Neural progenitor cell (in vitro differentiated cells): ENCODE measurements around the gene CASP6. TPM values are rescaled to one million over a fixed set of nuclear protein-coding genes. Genes with fewer than 3 reads are reported as not detected.

Experiments used
- DNase-seq: peaks from one replicate; pipeline ENCODE4 v3.0.0-alpha.2; 2016; ENCODE audit warnings: low spot score
- H2AFZ ChIP-seq: fragments of 200-600 bp; sonication (generic); replicated peaks from 2 replicates; pipeline ENCODE4 v1.6.1; 2016; ENCODE audit warnings: antibody characterized with exemption
- H3F3A ChIP-seq: fragments of 200-600 bp; sonication (generic); 2 replicates; pipeline ENCODE4 v1.6.1; 2016; ENCODE audit warnings: antibody characterized with exemption, low read depth
- H3K27ac ChIP-seq: fragments of 200-600 bp; sonication (generic); 2 replicates; pipeline ENCODE4 v1.5.1; 2016; ENCODE audit warnings: mild to moderate bottlenecking
- H3K27me3 ChIP-seq: fragments of 200-600 bp; sonication (generic); 2 replicates; pipeline ENCODE4 v1.6.1; 2016; ENCODE audit warnings: mild to moderate bottlenecking, moderate library complexity
- H3K36me3 ChIP-seq: fragments of 200-600 bp; sonication (generic); 2 replicates; pipeline ENCODE4 v1.5.1; 2016
- H3K4me1 ChIP-seq: fragments of 200-600 bp; sonication (generic); 2 replicates; pipeline ENCODE4 v1.6.1; 2016; ENCODE audit warnings: mixed run types
- H3K4me2 ChIP-seq: fragments of 200-600 bp; sonication (generic); 2 replicates; pipeline ENCODE4 v1.6.1; 2016
- H3K4me3 ChIP-seq: fragments of 200-600 bp; sonication (generic); 2 replicates; pipeline ENCODE4 v1.5.1; 2016
- H3K79me2 ChIP-seq: fragments of 200-600 bp; sonication (generic); 2 replicates; pipeline ENCODE4 v1.6.1; 2016; ENCODE audit warnings: low read depth
- H3K9ac ChIP-seq: fragments of 200-600 bp; sonication (generic); 2 replicates; pipeline ENCODE4 v1.6.1; 2016
- H3K9me3 ChIP-seq: fragments of 200-600 bp; sonication (generic); 2 replicates; pipeline ENCODE4 v1.5.1; 2016; ENCODE audit warnings: low read depth
- H4K20me1 ChIP-seq: fragments of 200-600 bp; sonication (generic); 2 replicates; pipeline ENCODE4 v1.6.1; 2016; ENCODE audit warnings: low read depth
- H3K27ac Mint-ChIP-seq: 3 replicates; pipeline ENCODE4 v1.8.0; 2021; ENCODE audit warnings: mixed read lengths
- H3K27me3 Mint-ChIP-seq: 2 replicates; pipeline ENCODE4 v1.8.0; 2022; ENCODE audit warnings: low read depth, mild to moderate bottlenecking, inconsistent platforms, moderate library complexity, mixed read lengths; ENCODE audit not compliant: insufficient read depth
- H3K36me3 Mint-ChIP-seq: 3 replicates; pipeline ENCODE4 v1.8.0; 2021; ENCODE audit warnings: mixed read lengths
- H3K4me1 Mint-ChIP-seq: 3 replicates; pipeline ENCODE4 v1.8.0; 2021; ENCODE audit warnings: mixed read lengths
- H3K4me3 Mint-ChIP-seq: 3 replicates; pipeline ENCODE4 v1.8.0; 2021; ENCODE audit warnings: mild to moderate bottlenecking, moderate library complexity, mixed read lengths
- H3K9me3 Mint-ChIP-seq: 3 replicates; pipeline ENCODE4 v1.8.0; 2020; ENCODE audit warnings: mixed read lengths
- EZH2 ChIP-seq: fragments of 200-600 bp; sonication (generic); IDR thresholded peaks from 2 replicates; pipeline ENCODE4 v1.6.1; 2017; ENCODE audit warnings: antibody characterized with exemption, mild to moderate bottlenecking, moderate library complexity
- EZH2phosphoT487 ChIP-seq: fragments of 200-600 bp; sonication (generic); IDR thresholded peaks from 2 replicates; pipeline ENCODE4 v1.6.1; 2017; ENCODE audit warnings: antibody characterized with exemption
- total RNA-seq: library from RNA; depleted of rRNA; stranded (reverse); fragments of >200 nt; gene quantifications from 2 replicates; pipeline ENCODE4 v1.2.3, GENCODE V29; 2015; ENCODE audit warnings: low replicate concordance
- TF ChIP-seq, protein P1 (sequence below): fragments of 200-600 bp; sonication (generic); IDR thresholded peaks from 2 replicates; pipeline ENCODE4 v1.5.1; 2017; ENCODE audit warnings: antibody characterized with exemption, mild to moderate bottlenecking

CASP6 gene
- total RNA-seq, 1 donor from 2014 or later = 37.2 TPM

GRCh38 chr4:109708990-109709389 lies 5.7 kb upstream of the CASP6 start:
- Histone ChIP-seq H3K9me3 (no peaks in the 10 kb centered on the region), H3K4me3 (no peak overlapping the region), H3K4me2 (no peak overlapping the region), H3F3A (peaks cover 6% of the 10 kb centered on the region), H3K36me3 (peaks cover 3% of the 10 kb centered on the region), H3K9ac (no peak overlapping the region), H4K20me1 (no peaks in the 10 kb centered on the region), H3K27me3 (no peaks in the 10 kb centered on the region), H3K4me1 (no peaks in the 10 kb centered on the region), H2AFZ (no peak overlapping the region), H3K27ac (no peak overlapping the region), H3K79me2 (no peaks in the 10 kb centered on the region)
- Mint-ChIP-seq H3K9me3 (no peaks in the 10 kb centered on the region), H3K27me3 (peaks cover under 1% of the 10 kb centered on the region), H3K4me1 (peaks cover under 1% of the 10 kb centered on the region), H3K4me3 (no peak overlapping the region), H3K27ac (no peak overlapping the region), H3K36me3 (peaks cover 2% of the 10 kb centered on the region)
- no peak for DNase-seq
- TF ChIP-seq EZH2phosphoT487 = no peak

- H3K9me3 Mint-ChIP-seq = no peaks in the 10 kb centered on the region
- Histone ChIP-seq H4K20me1 (no peaks in the 10 kb centered on the region), H3K4me2 (no peak overlapping the region), H3F3A (peaks cover 12% of the 10 kb centered on the region), H3K9ac (no peak overlapping the region), H3K27ac (no peak overlapping the region), H3K79me2 (no peaks in the 10 kb centered on the region), H3K4me3 (no peak overlapping the region), H3K9me3 (no peaks in the 10 kb centered on the region), H2AFZ (no peak overlapping the region), H3K36me3 (no peaks in the 10 kb centered on the region), H3K27me3 (no peaks in the 10 kb centered on the region), H3K4me1 (no peaks in the 10 kb centered on the region)
- peaks cover 2% of the 10 kb centered on the region for H3K27me3 Mint-ChIP-seq
- H3K27ac Mint-ChIP-seq = no peak overlapping the region
- H3K4me3 Mint-ChIP-seq = no peak overlapping the region
- H3K4me1 Mint-ChIP-seq = peaks cover 5% of the 10 kb centered on the region
- H3K36me3 Mint-ChIP-seq = peaks cover 2% of the 10 kb centered on the region
- no peak for DNase-seq
- TF ChIP-seq, protein P1, sequence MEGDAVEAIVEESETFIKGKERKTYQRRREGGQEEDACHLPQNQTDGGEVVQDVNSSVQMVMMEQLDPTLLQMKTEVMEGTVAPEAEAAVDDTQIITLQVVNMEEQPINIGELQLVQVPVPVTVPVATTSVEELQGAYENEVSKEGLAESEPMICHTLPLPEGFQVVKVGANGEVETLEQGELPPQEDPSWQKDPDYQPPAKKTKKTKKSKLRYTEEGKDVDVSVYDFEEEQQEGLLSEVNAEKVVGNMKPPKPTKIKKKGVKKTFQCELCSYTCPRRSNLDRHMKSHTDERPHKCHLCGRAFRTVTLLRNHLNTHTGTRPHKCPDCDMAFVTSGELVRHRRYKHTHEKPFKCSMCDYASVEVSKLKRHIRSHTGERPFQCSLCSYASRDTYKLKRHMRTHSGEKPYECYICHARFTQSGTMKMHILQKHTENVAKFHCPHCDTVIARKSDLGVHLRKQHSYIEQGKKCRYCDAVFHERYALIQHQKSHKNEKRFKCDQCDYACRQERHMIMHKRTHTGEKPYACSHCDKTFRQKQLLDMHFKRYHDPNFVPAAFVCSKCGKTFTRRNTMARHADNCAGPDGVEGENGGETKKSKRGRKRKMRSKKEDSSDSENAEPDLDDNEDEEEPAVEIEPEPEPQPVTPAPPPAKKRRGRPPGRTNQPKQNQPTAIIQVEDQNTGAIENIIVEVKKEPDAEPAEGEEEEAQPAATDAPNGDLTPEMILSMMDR = no peak
- TF ChIP-seq EZH2 (no peak), EZH2phosphoT487 (no peak)
Observed at GRCh38 chr4:109708435-109708834, 5.2 kb upstream of the CASP6 start.

- Mint-ChIP-seq H3K9me3 (no peaks in the 10 kb centered on the region), H3K4me1 (peaks cover 25% of the 10 kb centered on the region), H3K27me3 (peaks cover 10% of the 10 kb centered on the region), H3K4me3 (peak overlapping the region; percentile 94), H3K27ac (peak overlapping the region; percentile 79), H3K36me3 (peaks cover 10% of the 10 kb centered on the region)
- H3K4me1 ChIP-seq = peaks cover 17% of the 10 kb centered on the region
- H4K20me1 ChIP-seq = no peaks in the 10 kb centered on the region
- no peak for TF ChIP-seq EZH2
- TF ChIP-seq, protein P1 = no peak
- no peak for TF ChIP-seq EZH2phosphoT487
- peaks cover 36% of the 10 kb centered on the region for H3K79me2 ChIP-seq
- H3K4me2 ChIP-seq = peak overlapping the region; percentile 81
- peaks cover 15% of the 10 kb centered on the region for H3F3A ChIP-seq
- H3K36me3 ChIP-seq = no peaks in the 10 kb centered on the region
- H3K27ac ChIP-seq = peak overlapping the region; percentile 4
- H3K27me3 ChIP-seq = no peaks in the 10 kb centered on the region
- H2AFZ ChIP-seq = peak overlapping the region; percentile 86
- peak overlapping the region; percentile 62 for H3K9ac ChIP-seq
- DNase-seq = no peak
- no peaks in the 10 kb centered on the region for H3K9me3 ChIP-seq
- peak overlapping the region; percentile 79 for H3K4me3 ChIP-seq
Observed at GRCh38 chr4:109703664-109704361, 568 bp upstream of the CASP6 start.
